Activated CD8-positive, alpha-beta memory T cell treated with anti-CD3 and anti-CD28 coated beads, Interleukin-2, amount 50 U/mL, for 1 hour (primary cell): ENCODE data around the gene POTEH.
"Not testable (repeated sequence)": the region's sequence is repeated elsewhere in the genome, so short reads cannot be mapped to it uniquely, and the experiment has no call there.

ENCODE experiments used
- DNase-seq: peaks from one replicate; pipeline ENCODE4 v3.0.0-alpha.2; 2020; ENCODE audit errors: extremely low read depth

POTEH gene

GRCh38 chr22:15689749-15690125, at the start of gene POTEH:
POTEH (plus strand) TSS chr22:15690026; CDS start chr22:15690078, 52 bp downstream.
- not testable (repeated sequence) for DNase-seq

GRCh38 chr22:15642288-15642861, 47.5 kb upstream of the POTEH start:
- not testable (repeated sequence) for DNase-seq

GRCh38 chr22:15651954-15652353, 37.9 kb upstream of the POTEH start:
- DNase-seq: not testable (repeated sequence)

GRCh38 chr22:15652738-15653137, 37.1 kb upstream of the POTEH start:
- not testable (repeated sequence) for DNase-seq

- not testable (repeated sequence) for DNase-seq
Measured at GRCh38 chr22:15653241-15653640, 36.6 kb upstream of the POTEH start.

- DNase-seq: not testable (repeated sequence)
Measured at GRCh38 chr22:15661102-15661501, 28.7 kb upstream of the POTEH start.

GRCh38 chr22:15664682-15665081, 25.1 kb upstream of the POTEH start:
- not testable (repeated sequence) for DNase-seq

- DNase-seq: not testable (repeated sequence)
Measured at GRCh38 chr22:15665478-15665877, 24.3 kb upstream of the POTEH start.

GRCh38 chr22:15669430-15669829, 20.4 kb upstream of the POTEH start:
- not testable (repeated sequence) for DNase-seq

- not testable (repeated sequence) for DNase-seq
Measured at GRCh38 chr22:15679702-15680101, 10.1 kb upstream of the POTEH start.

- DNase-seq: not testable (repeated sequence)
Measured at GRCh38 chr22:15684115-15684514, 5.7 kb upstream of the POTEH start.

GRCh38 chr22:15684695-15685094, 5.1 kb upstream of the POTEH start:
- not testable (repeated sequence) for DNase-seq

- DNase-seq: not testable (repeated sequence)
Measured at GRCh38 chr22:15685641-15686040, 4.2 kb upstream of the POTEH start.

- DNase-seq: not testable (repeated sequence)
Measured at GRCh38 chr22:15687086-15687485, 2.7 kb upstream of the POTEH start.

GRCh38 chr22:15687676-15688075, 2.1 kb upstream of the POTEH start:
- DNase-seq: not testable (repeated sequence)

GRCh38 chr22:15688090-15688489, 1.7 kb upstream of the POTEH start:
- not testable (repeated sequence) for DNase-seq

GRCh38 chr22:15689012-15689748, 646 bp upstream of the POTEH start:
- DNase-seq: not testable (repeated sequence)

GRCh38 chr22:15713600-15713999, 23.8 kb downstream of the POTEH start:
- DNase-seq: not testable (repeated sequence)

GRCh38 chr22:15714125-15714524, 24.3 kb downstream of the POTEH start:
- not testable (repeated sequence) for DNase-seq

GRCh38 chr22:15721884-15722283, 32.1 kb downstream of the POTEH start:
- not testable (repeated sequence) for DNase-seq

- not testable (repeated sequence) for DNase-seq
Measured at GRCh38 chr22:15729209-15729917, 39.5 kb downstream of the POTEH start.

GRCh38 chr22:15731023-15731422, 41.2 kb downstream of the POTEH start:
- DNase-seq: not testable (repeated sequence)
